BLaER1 (cell line): ENCODE data around the gene EXOC6B.
"Not testable (repeated sequence)": the region's sequence is repeated elsewhere in the genome, so short reads cannot be mapped to it uniquely, and the experiment has no call there.

Experiments used
- H3K27ac ChIP-seq: shearing (Covaris generic); formaldehyde crosslinking; 2 replicates; pipeline ENCODE4 v1.8.1; 2022
- H3K27me3 ChIP-seq: shearing (Covaris generic); formaldehyde crosslinking; 2 replicates; pipeline ENCODE4 v1.8.1; 2022
- H3K36me3 ChIP-seq: shearing (Covaris generic); formaldehyde crosslinking; 2 replicates; pipeline ENCODE4 v1.8.1; 2022
- H3K4me1 ChIP-seq: shearing (Covaris generic); formaldehyde crosslinking; 2 replicates; pipeline ENCODE4 v1.8.1; 2022
- H3K4me2 ChIP-seq: shearing (Covaris generic); formaldehyde crosslinking; 2 replicates; pipeline ENCODE4 v1.8.1; 2022
- H3K4me3 ChIP-seq: shearing (Covaris generic); formaldehyde crosslinking; 2 replicates; pipeline ENCODE4 v1.8.1; 2022
- H3K9ac ChIP-seq: shearing (Covaris generic); formaldehyde crosslinking; 2 replicates; pipeline ENCODE4 v1.8.1; 2022
- H3K9me3 ChIP-seq: shearing (Covaris generic); formaldehyde crosslinking; 2 replicates; pipeline ENCODE4 v1.8.1; 2022
- H4K20me1 ChIP-seq: shearing (Covaris generic); formaldehyde crosslinking; 2 replicates; pipeline ENCODE4 v1.8.1; 2022
- Cebpa-rat ChIP-seq: shearing (Covaris generic); IDR thresholded peaks from 2 replicates; pipeline ENCODE4 v1.8.1; 2022

EXOC6B gene

GRCh38 chr2:72602095-72602494 is 223.7 kb downstream of the EXOC6B start:
- Histone ChIP-seq H3K27ac (no peak overlapping the region), H3K27me3 (no peaks in the 10 kb centered on the region), H3K36me3 (no peaks in the 10 kb centered on the region), H3K9me3 (no peaks in the 10 kb centered on the region), H3K4me1 (no peaks in the 10 kb centered on the region), H3K4me3 (no peak overlapping the region), H3K4me2 (no peak overlapping the region), H3K9ac (no peak overlapping the region), H4K20me1 (no peaks in the 10 kb centered on the region)
- TF ChIP-seq Cebpa-rat: no peak

DNA sequence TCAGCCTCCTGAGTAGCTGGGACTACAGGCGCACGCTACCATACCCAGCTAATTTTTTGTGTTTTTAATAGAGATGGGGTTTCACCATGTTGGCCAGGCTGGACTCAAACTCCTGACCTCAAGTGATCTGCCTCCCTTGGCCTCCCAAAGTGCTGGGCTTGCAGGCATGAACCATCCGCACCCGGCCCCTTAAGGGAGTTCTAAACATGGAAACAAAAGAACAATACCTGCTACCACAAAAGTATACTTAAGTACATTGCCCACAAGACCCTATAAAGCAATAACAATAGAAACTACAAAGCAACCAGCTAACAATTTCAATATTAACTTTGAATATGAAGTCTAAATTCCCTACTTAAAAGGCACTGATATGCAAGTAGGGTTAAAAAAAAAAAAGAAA is 242.0 kb downstream of the EXOC6B start:
- H4K20me1 ChIP-seq: not testable (repeated sequence)

GRCh38 chr2:72583376-72583775 is 242.5 kb downstream of the EXOC6B start:
- H3K4me3 ChIP-seq: no peak overlapping the region
- no peaks in the 10 kb centered on the region for H3K4me1 ChIP-seq
- no peaks in the 10 kb centered on the region for H3K9me3 ChIP-seq
- no peak overlapping the region for H3K4me2 ChIP-seq
- no peak for TF ChIP-seq Cebpa-rat
- H3K9ac ChIP-seq: no peak overlapping the region
- H3K27ac ChIP-seq: no peak overlapping the region
- no peaks in the 10 kb centered on the region for H3K27me3 ChIP-seq
- no peaks in the 10 kb centered on the region for H4K20me1 ChIP-seq
- H3K36me3 ChIP-seq: no peaks in the 10 kb centered on the region

More for the DNA sequence above, 242.0 kb downstream of the EXOC6B start:
- not testable (repeated sequence) for H3K27ac ChIP-seq, H3K4me2 ChIP-seq, H3K27me3 ChIP-seq, H3K4me3 ChIP-seq, H3K9me3 ChIP-seq, H3K36me3 ChIP-seq, H3K4me1 ChIP-seq, H3K9ac ChIP-seq

GRCh38 chr2:72581560-72582181 is 244.2 kb downstream of the EXOC6B start:
- no peaks in the 10 kb centered on the region for H3K9me3 ChIP-seq
- no peak for TF ChIP-seq Cebpa-rat
- no peak overlapping the region for H3K4me2 ChIP-seq
- H3K36me3 ChIP-seq: no peaks in the 10 kb centered on the region
- H3K9ac ChIP-seq: no peak overlapping the region
- no peaks in the 10 kb centered on the region for H3K27me3 ChIP-seq
- H3K27ac ChIP-seq: no peak overlapping the region
- peaks cover 2% of the 10 kb centered on the region; the same call in 1 of the 2 replicates for H3K4me1 ChIP-seq
- no peak overlapping the region for H3K4me3 ChIP-seq
- no peaks in the 10 kb centered on the region for H4K20me1 ChIP-seq

GRCh38 chr2:72579591-72580180 is 246.1 kb downstream of the EXOC6B start:
- no peak overlapping the region for H3K4me2 ChIP-seq
- TF ChIP-seq Cebpa-rat: no peak
- peaks cover 17% of the 10 kb centered on the region for H3K4me1 ChIP-seq
- no peaks in the 10 kb centered on the region for H3K27me3 ChIP-seq
- no peaks in the 10 kb centered on the region for H4K20me1 ChIP-seq
- H3K9ac ChIP-seq: no peak overlapping the region
- no peak overlapping the region for H3K4me3 ChIP-seq
- no peak overlapping the region for H3K27ac ChIP-seq
- H3K9me3 ChIP-seq: no peaks in the 10 kb centered on the region
- H3K36me3 ChIP-seq: no peaks in the 10 kb centered on the region

DNA sequence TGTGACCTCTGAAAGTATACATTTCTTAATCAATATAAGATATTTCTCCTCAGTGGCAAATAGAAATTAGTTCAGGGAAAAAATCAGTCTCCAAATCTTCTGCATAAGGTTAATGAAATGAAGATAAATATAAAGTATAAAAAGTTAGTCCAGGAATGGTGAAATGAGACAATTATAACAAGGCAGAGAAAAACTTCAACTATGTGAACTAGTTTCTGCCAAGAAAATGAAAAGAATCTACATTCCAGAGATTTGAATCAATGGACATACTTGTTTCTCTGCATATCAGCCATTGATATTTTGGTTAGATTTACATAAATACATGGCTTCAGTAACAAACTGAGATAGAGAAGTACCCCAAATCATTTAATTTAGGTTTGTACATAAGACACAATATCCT is 249.0 kb downstream of the EXOC6B start:
- H4K20me1 ChIP-seq: no peaks in the 10 kb centered on the region
- H3K4me2 ChIP-seq: peak overlapping the region; percentile 67; the same call in 1 of the 2 replicates
- peaks cover 17% of the 10 kb centered on the region for H3K4me1 ChIP-seq
- no peak overlapping the region for H3K9ac ChIP-seq
- H3K27ac ChIP-seq: no peak overlapping the region
- H3K9me3 ChIP-seq: no peaks in the 10 kb centered on the region
- no peak for TF ChIP-seq Cebpa-rat
- no peaks in the 10 kb centered on the region for H3K36me3 ChIP-seq
- H3K4me3 ChIP-seq: no peak overlapping the region
- no peaks in the 10 kb centered on the region for H3K27me3 ChIP-seq

GRCh38 chr2:72576459-72576858 is 249.4 kb downstream of the EXOC6B start:
- no peak for TF ChIP-seq Cebpa-rat

DNA sequence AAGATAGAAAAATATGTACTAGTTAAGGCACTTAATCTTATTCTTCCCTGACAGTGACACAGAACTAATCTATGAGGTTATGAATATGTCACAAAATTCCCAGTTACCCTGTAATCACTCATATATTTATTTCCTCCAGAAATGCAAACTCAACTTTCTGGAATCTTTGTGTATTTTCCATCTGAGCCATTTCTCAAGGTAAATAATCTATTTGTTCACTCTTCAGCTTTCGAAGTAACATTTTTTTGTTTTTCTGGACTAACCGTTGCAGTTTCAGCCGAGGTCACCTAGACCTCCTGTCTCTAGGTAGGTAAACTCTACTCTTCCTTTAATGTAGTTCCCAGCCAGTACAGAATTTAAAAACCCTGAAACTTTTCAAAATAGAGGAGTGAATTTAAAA is 250.9 kb downstream of the EXOC6B start:
- Histone ChIP-seq H4K20me1 (no peaks in the 10 kb centered on the region), H3K36me3 (no peaks in the 10 kb centered on the region), H3K27ac (no peak overlapping the region), H3K4me1 (peaks cover 17% of the 10 kb centered on the region), H3K4me3 (no peak overlapping the region), H3K4me2 (no peak overlapping the region), H3K27me3 (no peaks in the 10 kb centered on the region), H3K9me3 (no peaks in the 10 kb centered on the region), H3K9ac (no peak overlapping the region)
- no peak for TF ChIP-seq Cebpa-rat

More at GRCh38 chr2:72576459-72576858, 249.4 kb downstream of the EXOC6B start:
- no peak overlapping the region for H3K27ac ChIP-seq
- H3K36me3 ChIP-seq: no peaks in the 10 kb centered on the region
- H3K4me3 ChIP-seq: no peak overlapping the region
- H4K20me1 ChIP-seq: no peaks in the 10 kb centered on the region
- peak overlapping the region; percentile 67 for H3K4me2 ChIP-seq
- H3K9ac ChIP-seq: no peak overlapping the region
- peaks cover 17% of the 10 kb centered on the region for H3K4me1 ChIP-seq
- H3K27me3 ChIP-seq: no peaks in the 10 kb centered on the region
- H3K9me3 ChIP-seq: no peaks in the 10 kb centered on the region

DNA sequence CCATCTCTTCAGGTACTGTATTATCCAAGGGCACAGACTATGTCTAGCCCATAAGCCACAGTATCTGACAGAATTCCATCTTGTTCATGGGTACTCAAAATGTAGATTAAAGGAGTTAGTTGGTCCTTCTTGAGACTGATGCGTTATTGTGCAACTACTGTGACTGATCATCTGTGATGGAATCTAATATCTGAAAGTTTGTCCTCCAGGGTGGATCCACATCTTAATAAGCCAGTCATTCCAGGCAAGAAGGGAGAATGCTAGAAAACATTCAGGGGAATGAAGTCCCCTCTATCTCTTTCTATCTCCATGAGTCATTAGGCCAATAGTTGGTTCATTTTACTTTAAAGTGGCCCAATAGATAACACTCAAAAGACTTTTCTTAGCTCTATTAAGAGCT is 252.6 kb downstream of the EXOC6B start:
- H3K9ac ChIP-seq: no peak overlapping the region
- peaks cover 17% of the 10 kb centered on the region for H3K4me1 ChIP-seq
- H3K9me3 ChIP-seq: no peaks in the 10 kb centered on the region
- no peak for TF ChIP-seq Cebpa-rat
- no peak overlapping the region for H3K4me2 ChIP-seq
- H3K27ac ChIP-seq: no peak overlapping the region
- no peak overlapping the region for H3K4me3 ChIP-seq
- no peaks in the 10 kb centered on the region for H3K27me3 ChIP-seq
- H4K20me1 ChIP-seq: no peaks in the 10 kb centered on the region
- H3K36me3 ChIP-seq: no peaks in the 10 kb centered on the region

- no peak for TF ChIP-seq Cebpa-rat
- no peaks in the 10 kb centered on the region for H4K20me1 ChIP-seq
- H3K9me3 ChIP-seq: no peaks in the 10 kb centered on the region
- no peak overlapping the region for H3K4me3 ChIP-seq
- H3K9ac ChIP-seq: no peak overlapping the region
- H3K27me3 ChIP-seq: no peaks in the 10 kb centered on the region
- H3K27ac ChIP-seq: no peak overlapping the region
- H3K4me1 ChIP-seq: peaks cover 17% of the 10 kb centered on the region
- no peak overlapping the region for H3K4me2 ChIP-seq
- H3K36me3 ChIP-seq: no peaks in the 10 kb centered on the region
Measured at GRCh38 chr2:72572501-72572900, 253.3 kb downstream of the EXOC6B start.
